B cell (primary cell): ENCODE measurements around the gene RBM19. TPM values are rescaled to one million over a fixed set of nuclear protein-coding genes. Genes with fewer than 3 reads are reported as not detected.
"Not testable (repeated sequence)": the region's sequence is repeated elsewhere in the genome, so short reads cannot be mapped to it uniquely, and the experiment has no call there.

Experiments
- ATAC-seq: fragments of 200-7000 bp; cut with Tn5 transposase; one replicate; pipeline ENCODE4 v1.10.0; 2021; ENCODE audit warnings: low read depth, mild to moderate bottlenecking, moderate number of reproducible peaks, moderate library complexity
- CTCF ChIA-PET: fragments of 350-600 bp; sonication (Branson Sonifier 250); formaldehyde crosslinking; loops from one replicate; lab custom pipeline; 2021; ENCODE audit warnings: antibody characterized with exemption, inconsistent platforms; lab: Charles Lee
- POLR2A ChIA-PET: fragments of 350-600 bp; sonication (Branson Sonifier 250); formaldehyde crosslinking; loops from one replicate; lab custom pipeline; 2021; ENCODE audit warnings: antibody characterized with exemption; lab: Charles Lee
- DNase-seq: peaks from one replicate; pipeline ENCODE4 v3.0.0; 2013
- H2AFZ ChIP-seq: 2 replicates; pipeline ENCODE4 v1.6.1; 2012; ENCODE audit warnings: mild to moderate bottlenecking, low read depth, low read length; ENCODE audit not compliant: insufficient read depth, poor library complexity, severe bottlenecking
- H3K27ac ChIP-seq, 2 donors: 1 replicate in 1 of 2; 2 replicates in 1 of 2; pipeline ENCODE4 v1.5.1; 2012 to 2013; ENCODE audit warnings: low read length in 2 of 2, mild to moderate bottlenecking in 2 of 2, moderate library complexity in 1 of 2
- H3K27me3 ChIP-seq, 4 experiments: fragments of 200-600 bp in 1 of 4; sonication (generic) in 1 of 4; replicated peaks in 1 of 4; 1 replicate in 2 of 4; 2 replicates in 2 of 4; pipeline versions ENCODE4 v1.6.1 to v1.7.0; 2013 to 2016; ENCODE audit warnings: low read length in 3 of 4, mild to moderate bottlenecking in 2 of 4, mixed read lengths in 1 of 4, moderate library complexity in 1 of 4; ENCODE audit not compliant: insufficient read depth in 4 of 4, control insufficient read depth in 3 of 4; ENCODE audit errors: control extremely low read depth in 1 of 4
- H3K36me3 ChIP-seq, 2 experiments: replicated peaks in 1 of 2; 1 replicate in 1 of 2; 2 replicates in 1 of 2; pipeline versions ENCODE4 v1.6.1 to v1.7.1; 2013; ENCODE audit warnings: low read length in 1 of 2; ENCODE audit not compliant: insufficient read depth in 2 of 2, control insufficient read depth in 1 of 2; ENCODE audit errors: control extremely low read depth in 1 of 2, extremely low read depth in 1 of 2
- H3K4me1 ChIP-seq, 2 donors: fragments of 200-600 bp in 1 of 2; sonication (generic) in 1 of 2; 1 replicate in 1 of 2; 2 replicates in 1 of 2; pipeline versions ENCODE4 v1.5.1 to v1.6.1; 2013 to 2017; ENCODE audit warnings: low read length in 2 of 2; ENCODE audit not compliant: control insufficient read depth in 2 of 2, insufficient read depth in 2 of 2
- H3K4me2 ChIP-seq: replicated peaks from 2 replicates; pipeline ENCODE3; 2012; ENCODE audit warnings: mild to moderate bottlenecking, low read depth, low read length; ENCODE audit not compliant: poor library complexity, severe bottlenecking
- H3K4me3 ChIP-seq, 5 experiments: fragments of 200-600 bp in 1 of 5; sonication (generic) in 1 of 5; 1 replicate in 3 of 5; 2 replicates in 2 of 5; pipeline versions ENCODE4 v1.5.1 to v1.7.0; 2011 to 2016; ENCODE audit warnings: low read length in 4 of 5, mild to moderate bottlenecking in 4 of 5, low read depth in 2 of 5, control low read depth in 1 of 5, moderate library complexity in 1 of 5; ENCODE audit not compliant: insufficient read depth in 1 of 5; ENCODE audit errors: control extremely low read depth in 1 of 5, extremely low read depth in 1 of 5
- H3K79me2 ChIP-seq: fragments of 200-600 bp; sonication (generic); one replicate; pipeline ENCODE4 v1.6.0; 2016; ENCODE audit warnings: low read length; ENCODE audit not compliant: control insufficient read depth, insufficient read depth
- H3K9ac ChIP-seq: fragments of 200-600 bp; sonication (generic); 2 replicates; pipeline ENCODE4 v1.6.1; 2017; ENCODE audit warnings: mild to moderate bottlenecking, low read length, moderate library complexity
- H3K9me3 ChIP-seq, 3 donors: one replicate each; pipeline versions ENCODE4 v1.6.1 to v1.7.1; 2013; ENCODE audit warnings: low read length in 2 of 3; ENCODE audit not compliant: control insufficient read depth in 2 of 3, insufficient read depth in 1 of 3; ENCODE audit errors: control extremely low read depth in 1 of 3
- H4K20me1 ChIP-seq: 2 replicates; pipeline ENCODE4 v1.6.0; 2012; ENCODE audit warnings: mild to moderate bottlenecking, low read length; ENCODE audit not compliant: insufficient read depth, control insufficient read depth, poor library complexity, severe bottlenecking
- H3K27ac Mint-ChIP-seq: one replicate; pipeline ENCODE4 v1.8.0; 2021; ENCODE audit warnings: mixed read lengths
- H3K27me3 Mint-ChIP-seq: one replicate; pipeline ENCODE4 v1.8.0; 2021; ENCODE audit warnings: mixed read lengths
- H3K4me1 Mint-ChIP-seq: one replicate; pipeline ENCODE4 v1.8.0; 2021; ENCODE audit warnings: mixed read lengths
- H3K4me3 Mint-ChIP-seq: one replicate; pipeline ENCODE4 v1.8.0; 2021; ENCODE audit warnings: mixed read lengths
- H3K9me3 Mint-ChIP-seq: one replicate; pipeline ENCODE4 v1.8.0; 2022; ENCODE audit warnings: mixed read lengths; ENCODE audit not compliant: insufficient read depth
- CTCF ChIP-seq: fragments of 200-600 bp; IDR thresholded peaks from one replicate; pipeline ENCODE4 v1.8.0; 2022; ENCODE audit warnings: antibody characterized with exemption, mild to moderate bottlenecking
- EZH2 ChIP-seq: IDR thresholded peaks from 2 replicates; pipeline ENCODE4 v1.6.1; 2012; ENCODE audit warnings: borderline replicate concordance, low read depth, mild to moderate bottlenecking, moderate library complexity, low read length; ENCODE audit not compliant: insufficient read depth, poor library complexity, severe bottlenecking
- WGBS: methylation state at CpG from one replicate; pipeline ENCODE4 v1.1.5; 2013; ENCODE audit warnings: missing lambda C conversion rate; ENCODE audit not compliant: insufficient coverage; 5-methylcytosine and 5-hydroxymethylcytosine counted together
- intact Hi-C: fragments of 100-400 bp; cut with micrococcal nuclease; formaldehyde crosslinking; loops from one replicate; pipeline ENCODE4 v1.10.0; 2022
- polyA plus RNA-seq: library from polyadenylated mRNA; depleted of rRNA; stranded (reverse); fragments of >200 nt; gene quantifications from 2 replicates; pipeline ENCODE4 v1.2.3, GENCODE V29; 2012
- total RNA-seq, 2 donors: library from RNA; stranded (reverse); fragments of 120-200 nt in 1 of 2; gene quantifications; 1 replicate in 1 of 2; 2 replicates in 1 of 2; pipeline versions ENCODE4 v1.2.3 to v1.2.4, GENCODE V29; 2013 to 2022

Gene RBM19
- total and polyA plus RNA-seq, 2 donors (not counting 1 experiment from before 2014, with no cell fraction given), result 43.1 to 90.0 TPM

- Histone ChIP-seq H3K27me3 (peaks cover 0 to 22% (median 0%) of the 10 kb centered on the region in 4 experiments), H4K20me1 (no peaks in the 10 kb centered on the region), H3K9me3 (peaks cover 0 to 7% (median 0%) of the 10 kb centered on the region in 3 donors), H3K4me2 (no peak overlapping the region), H3K79me2 (no peaks in the 10 kb centered on the region), H3K4me3 (no peak overlapping the region), H3K9ac (no peak overlapping the region), H3K36me3 (no peaks in the 10 kb centered on the region), H3K4me1 (no peaks in the 10 kb centered on the region), H3K27ac (no peak overlapping the region), H2AFZ (no peak overlapping the region)
- DNase-seq (no peak), ATAC-seq (no peak)
- no peak overlapping the region for H3K27ac Mint-ChIP-seq
- ChIA-PET CTCF (no interaction called here), POLR2A (no interaction called here)
- no peaks in the 10 kb centered on the region for H3K9me3 Mint-ChIP-seq
- intact Hi-C loops, result no loop called here
- no CpG with 5 or more reads among the region's 3 CpGs for WGBS
- peaks cover 37% of the 10 kb centered on the region for H3K27me3 Mint-ChIP-seq
- H3K4me3 Mint-ChIP-seq, result no peak overlapping the region
- TF ChIP-seq CTCF (no peak), EZH2 (no peak)
- no peaks in the 10 kb centered on the region for H3K4me1 Mint-ChIP-seq
Measured at GRCh38 chr12:113994051-113994450, 27.9 kb upstream of the RBM19 start.

GRCh38 chr12:113992751-113993150 is 26.6 kb upstream of the RBM19 start:
- H3K79me2 ChIP-seq, CTCF ChIA-PET, H3K9me3 ChIP-seq, H3K27ac ChIP-seq, POLR2A ChIA-PET, intact Hi-C loops, ATAC-seq, H4K20me1 ChIP-seq, H3K4me1 Mint-ChIP-seq, H3K9me3 Mint-ChIP-seq, H3K36me3 ChIP-seq, H3K4me3 ChIP-seq, H3K4me3 Mint-ChIP-seq, H3K4me2 ChIP-seq, H3K4me1 ChIP-seq, DNase-seq, H3K9ac ChIP-seq, H2AFZ ChIP-seq: not testable (repeated sequence)
- H3K27me3 ChIP-seq, result peaks cover 0 to 22% (median 0%) of the 10 kb centered on the region in 4 experiments
- 40% methylated on average over 1 of the region's 4 CpGs for WGBS
- H3K27ac Mint-ChIP-seq, result peak overlapping the region; percentile 34
- H3K27me3 Mint-ChIP-seq, result peaks cover 38% of the 10 kb centered on the region
